Left ventricle myocardium inferior (tissue), 1 donor: ENCODE data around the gene SLC6A19. TPM values are rescaled to one million over a fixed set of nuclear protein-coding genes. Genes with fewer than 3 reads are reported as not detected.

ENCODE experiments used
- DNase-seq: peaks from one replicate; pipeline ENCODE4 v3.0.0-alpha.2; 2020
- H3K27ac ChIP-seq: fragments of 200-600 bp; replicated peaks from 2 replicates; pipeline ENCODE4 v1.8.0; 2021
- H3K27me3 ChIP-seq: fragments of 200-600 bp; 2 replicates; pipeline ENCODE4 v1.8.0; 2021; ENCODE audit warnings: low read depth
- H3K36me3 ChIP-seq: fragments of 200-600 bp; 2 replicates; pipeline ENCODE4 v1.8.0; 2021
- H3K4me1 ChIP-seq: fragments of 200-600 bp; 2 replicates; pipeline ENCODE4 v1.8.0; 2021
- H3K4me3 ChIP-seq: fragments of 200-600 bp; 2 replicates; pipeline ENCODE4 v1.8.0; 2021; ENCODE audit warnings: mild to moderate bottlenecking, moderate library complexity
- H3K9me3 ChIP-seq: fragments of 200-600 bp; replicated peaks from 2 replicates; pipeline ENCODE4 v1.8.0; 2021
- intact Hi-C: fragments of 100-400 bp; cut with micrococcal nuclease; formaldehyde crosslinking; loops from one replicate; pipeline ENCODE4 v1.11.0; 2022
- total RNA-seq: library from RNA; stranded (reverse); fragmentation: NEBNext Ultra II Directional; extraction: Animal tissue kit (Norgen Biotek cat#: 25700); gene quantifications from one replicate; pipeline ENCODE4 v1.2.1, GENCODE V29; 2021
- TF ChIP-seq, protein P1 (sequence below): fragments of 200-600 bp; IDR thresholded peaks from 2 replicates; pipeline ENCODE4 v1.8.0; 2021; ENCODE audit warnings: antibody characterized with exemption, mild to moderate bottlenecking, borderline replicate concordance
- donor health status: DM: no; HTN: yes; CAD: no; lungs with severe emphysema.

The SLC6A19 gene
- total RNA-seq, 1 donor from 2014 or later, result not detected

DNA sequence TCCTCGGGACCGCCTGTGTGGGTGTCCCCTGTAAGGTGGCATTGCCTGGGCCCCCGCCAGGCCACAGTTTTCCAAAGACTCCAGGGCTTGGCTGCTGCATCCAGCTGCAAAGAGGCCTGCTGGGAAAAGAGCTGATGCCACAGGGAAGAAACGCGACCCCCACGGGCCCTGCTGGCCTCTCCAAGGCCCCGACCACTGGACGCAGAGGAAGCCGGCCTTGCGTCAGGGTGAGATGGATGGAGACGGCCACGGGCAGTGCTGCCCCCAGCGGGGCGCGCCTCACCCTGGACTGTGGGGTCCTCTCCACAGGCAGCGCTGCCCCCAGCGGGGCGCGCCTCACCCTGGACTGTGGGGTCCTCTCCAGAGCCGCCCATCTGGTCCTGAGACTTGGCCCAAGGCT lies 21.3 kb upstream of the SLC6A19 start:
- peak; percentile 11 for DNase-seq
- Histone ChIP-seq H3K9me3 (no peaks in the 10 kb centered on the region), H3K27ac (no peak overlapping the region), H3K4me3 (no peak overlapping the region), H3K4me1 (peaks cover 13% of the 10 kb centered on the region), H3K36me3 (no peaks in the 10 kb centered on the region), H3K27me3 (peaks cover 4% of the 10 kb centered on the region)
- intact Hi-C loops, result no loop called here
- TF ChIP-seq, protein P1, sequence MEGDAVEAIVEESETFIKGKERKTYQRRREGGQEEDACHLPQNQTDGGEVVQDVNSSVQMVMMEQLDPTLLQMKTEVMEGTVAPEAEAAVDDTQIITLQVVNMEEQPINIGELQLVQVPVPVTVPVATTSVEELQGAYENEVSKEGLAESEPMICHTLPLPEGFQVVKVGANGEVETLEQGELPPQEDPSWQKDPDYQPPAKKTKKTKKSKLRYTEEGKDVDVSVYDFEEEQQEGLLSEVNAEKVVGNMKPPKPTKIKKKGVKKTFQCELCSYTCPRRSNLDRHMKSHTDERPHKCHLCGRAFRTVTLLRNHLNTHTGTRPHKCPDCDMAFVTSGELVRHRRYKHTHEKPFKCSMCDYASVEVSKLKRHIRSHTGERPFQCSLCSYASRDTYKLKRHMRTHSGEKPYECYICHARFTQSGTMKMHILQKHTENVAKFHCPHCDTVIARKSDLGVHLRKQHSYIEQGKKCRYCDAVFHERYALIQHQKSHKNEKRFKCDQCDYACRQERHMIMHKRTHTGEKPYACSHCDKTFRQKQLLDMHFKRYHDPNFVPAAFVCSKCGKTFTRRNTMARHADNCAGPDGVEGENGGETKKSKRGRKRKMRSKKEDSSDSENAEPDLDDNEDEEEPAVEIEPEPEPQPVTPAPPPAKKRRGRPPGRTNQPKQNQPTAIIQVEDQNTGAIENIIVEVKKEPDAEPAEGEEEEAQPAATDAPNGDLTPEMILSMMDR, result no peak

DNA sequence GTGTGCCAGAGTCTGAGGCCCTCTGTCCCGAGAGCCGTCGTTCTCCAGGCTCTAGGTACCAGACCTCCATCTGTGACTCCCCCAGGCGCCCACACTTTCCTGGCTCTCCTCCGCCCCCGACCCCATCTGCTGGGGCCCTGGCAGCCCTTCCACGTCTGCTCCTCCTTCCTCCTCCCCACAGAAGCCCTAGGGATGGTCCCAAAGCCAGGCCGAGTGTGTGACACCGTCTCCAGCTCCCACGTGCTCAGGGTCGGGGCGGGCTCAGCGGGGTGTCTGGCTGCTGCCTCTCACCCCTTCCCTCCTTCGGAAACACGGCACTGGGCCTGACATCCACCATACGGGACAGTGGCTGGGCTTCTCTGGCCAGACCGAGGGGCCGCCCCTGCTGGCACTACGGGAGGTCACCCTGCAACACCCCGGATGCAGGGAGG lies 20.5 kb upstream of the SLC6A19 start:
- TF ChIP-seq, protein P1, result no peak
- peak; percentile 6 for DNase-seq

DNA sequence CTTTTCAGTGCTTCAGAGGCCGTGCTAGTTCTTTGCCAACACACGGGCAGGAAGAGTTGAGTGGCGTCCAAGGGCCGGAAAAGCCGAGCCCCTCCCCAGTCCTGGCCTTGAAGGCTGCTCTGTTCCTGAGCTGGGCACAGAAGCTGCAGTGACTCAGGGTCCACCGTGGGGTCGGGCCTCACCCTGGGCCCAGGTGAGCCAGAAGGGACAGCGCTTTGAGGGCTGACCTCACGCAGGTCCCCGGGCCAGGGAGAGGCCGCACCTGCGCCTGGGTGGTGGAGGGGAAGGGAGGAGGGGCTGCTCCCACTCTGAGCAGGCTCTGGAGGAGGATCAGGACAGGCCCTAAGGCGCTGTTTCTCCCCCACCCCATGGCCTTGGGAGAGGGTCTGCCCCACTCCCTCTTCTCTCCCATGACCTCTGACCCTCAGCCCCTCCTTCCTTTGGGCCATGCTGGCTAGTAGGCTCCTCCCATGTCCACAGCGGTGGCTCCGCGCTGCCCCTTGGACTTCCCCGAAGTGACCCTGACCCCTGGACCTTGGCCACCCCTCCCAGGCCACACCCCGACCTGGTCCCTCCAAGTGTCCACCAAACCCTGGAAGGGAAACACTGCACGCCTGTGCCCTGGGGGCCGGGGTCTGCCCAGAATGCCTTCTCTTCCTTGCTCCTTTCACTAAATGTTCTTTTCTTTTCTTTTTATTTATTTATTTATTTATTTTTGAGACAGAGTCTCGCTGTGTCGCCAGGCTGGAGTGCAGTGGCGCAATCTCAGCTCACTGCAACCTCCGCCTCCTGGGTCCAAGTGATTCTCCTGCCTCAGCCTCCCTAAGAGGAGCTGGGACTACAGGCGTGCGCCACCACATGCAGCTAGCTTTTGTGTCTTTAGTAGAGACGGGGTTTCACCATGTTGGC lies 19.7 kb upstream of the SLC6A19 start:
- no peak overlapping the region for H3K4me3 ChIP-seq
- peaks cover 22% of the 10 kb centered on the region for H3K4me1 ChIP-seq
- peaks cover 8% of the 10 kb centered on the region for H3K27me3 ChIP-seq
- intact Hi-C loops, result no loop called here
- DNase-seq, result peak; percentile 13
- no peaks in the 10 kb centered on the region for H3K36me3 ChIP-seq
- TF ChIP-seq, protein P1, result no peak
- no peak overlapping the region for H3K27ac ChIP-seq
- H3K9me3 ChIP-seq, result no peaks in the 10 kb centered on the region

More for the DNA sequence above, 20.5 kb upstream of the SLC6A19 start:
- H3K27me3 ChIP-seq, result peaks cover 4% of the 10 kb centered on the region
- no peak overlapping the region for H3K4me3 ChIP-seq
- H3K36me3 ChIP-seq, result no peaks in the 10 kb centered on the region
- H3K27ac ChIP-seq, result no peak overlapping the region
- intact Hi-C loops, result no loop called here
- peaks cover 18% of the 10 kb centered on the region for H3K4me1 ChIP-seq
- no peaks in the 10 kb centered on the region for H3K9me3 ChIP-seq

DNA sequence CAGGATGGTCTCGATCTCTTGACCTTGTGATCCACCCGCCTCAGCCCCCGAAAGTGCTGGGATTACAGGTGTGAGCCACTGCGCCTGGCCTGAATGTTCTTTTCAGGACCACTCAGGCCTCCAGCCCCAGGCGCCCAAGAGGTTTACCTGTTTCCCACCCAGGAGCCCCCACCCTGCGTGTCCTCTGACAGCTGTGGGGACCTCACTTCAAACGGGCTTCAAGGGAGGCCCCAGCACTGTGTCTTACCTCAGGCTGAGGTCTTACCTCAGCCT lies 19.1 kb upstream of the SLC6A19 start:
- DNase-seq, result no peak
- Histone ChIP-seq H3K27me3 (peaks cover 14% of the 10 kb centered on the region), H3K36me3 (no peaks in the 10 kb centered on the region), H3K4me1 (peaks cover 22% of the 10 kb centered on the region), H3K4me3 (no peak overlapping the region), H3K9me3 (no peaks in the 10 kb centered on the region), H3K27ac (no peak overlapping the region)
- TF ChIP-seq, protein P1, result no peak
- intact Hi-C loops, result no loop called here

DNA sequence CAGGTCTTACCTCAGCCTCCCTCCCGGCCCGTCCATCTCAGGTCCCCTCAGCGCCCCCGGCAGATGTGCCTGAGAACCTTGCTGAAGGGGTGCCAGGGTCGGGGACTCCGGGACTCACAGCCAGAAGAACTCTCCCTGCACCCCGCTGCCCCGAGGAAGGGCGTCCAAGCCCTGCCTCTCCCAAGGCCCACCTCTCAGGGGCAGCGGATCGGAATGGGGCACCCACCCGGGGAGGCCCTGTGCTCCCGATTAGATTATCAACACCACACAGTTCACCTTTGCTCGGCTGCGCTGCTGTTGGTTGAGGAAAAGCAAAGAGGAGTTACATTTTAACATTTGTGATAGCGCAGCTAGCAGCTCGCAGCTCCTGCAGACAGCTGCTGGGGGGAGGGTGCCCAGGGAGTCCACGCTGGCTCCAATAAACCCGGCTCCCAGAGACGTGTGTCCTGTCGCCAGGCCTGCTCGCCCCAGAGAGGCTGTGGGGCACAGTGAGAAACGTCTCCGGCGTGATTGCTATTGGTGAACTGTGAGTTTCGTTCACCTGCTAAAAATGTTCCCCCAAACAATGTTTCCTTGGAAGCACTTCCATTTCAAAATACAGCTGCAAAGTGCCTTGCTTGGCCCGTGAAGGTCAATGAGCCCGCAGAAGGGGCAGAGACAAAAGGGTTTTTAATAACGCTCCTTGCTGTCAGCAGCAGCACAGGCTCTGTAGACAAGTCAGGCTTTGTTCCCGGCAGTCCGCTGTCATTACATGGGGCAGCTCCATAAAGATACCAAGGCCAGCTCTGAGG lies 18.6 kb upstream of the SLC6A19 start:
- peak; percentile 17 for DNase-seq
- H3K36me3 ChIP-seq, result no peaks in the 10 kb centered on the region
- peak overlapping the region; percentile 56 for H3K27ac ChIP-seq
- H3K27me3 ChIP-seq, result peaks cover 19% of the 10 kb centered on the region
- H3K9me3 ChIP-seq, result no peaks in the 10 kb centered on the region
- intact Hi-C loops, result no loop called here
- TF ChIP-seq, protein P1, result no peak
- no peak overlapping the region for H3K4me3 ChIP-seq
- peaks cover 22% of the 10 kb centered on the region for H3K4me1 ChIP-seq
